GM12875 (cell line): ENCODE data around the gene OPRM1.

Source experiments
- H3K4me3 ChIP-seq: one replicate; pipeline ENCODE4 v1.5.1; 2011; ENCODE audit warnings: low read depth, low read length, control low read depth
- TF ChIP-seq, protein P1 (sequence below): IDR thresholded peaks from 2 replicates; pipeline ENCODE4 v1.5.1; 2011; ENCODE audit warnings: low read depth, mild to moderate bottlenecking, control low read depth, inconsistent platforms, low read length, moderate library complexity, borderline replicate concordance; ENCODE audit not compliant: insufficient read depth

OPRM1 gene

DNA sequence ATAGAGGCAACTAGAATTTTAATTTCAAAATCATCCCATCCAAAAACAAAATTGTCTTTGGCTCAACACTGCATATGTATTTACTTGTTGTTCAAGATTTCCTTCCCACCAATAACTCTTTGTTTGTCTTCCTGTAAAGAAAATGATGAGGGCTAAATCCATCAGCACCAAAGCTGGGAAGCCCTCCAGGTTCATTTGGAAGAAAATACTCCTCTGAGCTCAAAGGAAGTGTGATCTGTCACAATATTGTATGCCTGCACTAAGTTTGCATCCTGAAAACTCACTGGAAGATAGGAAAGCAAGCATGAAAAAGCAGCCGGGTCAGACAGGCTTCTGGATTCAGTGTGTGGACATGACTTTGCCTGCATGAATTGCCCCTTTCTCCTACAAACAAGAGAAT, 28.7 kb upstream of the OPRM1 start:
- TF ChIP-seq, protein P1, sequence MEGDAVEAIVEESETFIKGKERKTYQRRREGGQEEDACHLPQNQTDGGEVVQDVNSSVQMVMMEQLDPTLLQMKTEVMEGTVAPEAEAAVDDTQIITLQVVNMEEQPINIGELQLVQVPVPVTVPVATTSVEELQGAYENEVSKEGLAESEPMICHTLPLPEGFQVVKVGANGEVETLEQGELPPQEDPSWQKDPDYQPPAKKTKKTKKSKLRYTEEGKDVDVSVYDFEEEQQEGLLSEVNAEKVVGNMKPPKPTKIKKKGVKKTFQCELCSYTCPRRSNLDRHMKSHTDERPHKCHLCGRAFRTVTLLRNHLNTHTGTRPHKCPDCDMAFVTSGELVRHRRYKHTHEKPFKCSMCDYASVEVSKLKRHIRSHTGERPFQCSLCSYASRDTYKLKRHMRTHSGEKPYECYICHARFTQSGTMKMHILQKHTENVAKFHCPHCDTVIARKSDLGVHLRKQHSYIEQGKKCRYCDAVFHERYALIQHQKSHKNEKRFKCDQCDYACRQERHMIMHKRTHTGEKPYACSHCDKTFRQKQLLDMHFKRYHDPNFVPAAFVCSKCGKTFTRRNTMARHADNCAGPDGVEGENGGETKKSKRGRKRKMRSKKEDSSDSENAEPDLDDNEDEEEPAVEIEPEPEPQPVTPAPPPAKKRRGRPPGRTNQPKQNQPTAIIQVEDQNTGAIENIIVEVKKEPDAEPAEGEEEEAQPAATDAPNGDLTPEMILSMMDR: no peak
- no peak overlapping the region for H3K4me3 ChIP-seq

- H3K4me3 ChIP-seq: no peak overlapping the region
- TF ChIP-seq, protein P1: no peak
Observed at GRCh38 chr6:154012852-154013251, 26.2 kb upstream of the OPRM1 start.

GRCh38 chr6:154017786-154018185, 21.3 kb upstream of the OPRM1 start:
- H3K4me3 ChIP-seq: no peak overlapping the region
- TF ChIP-seq, protein P1: no peak

GRCh38 chr6:154030646-154031045, 8.4 kb upstream of the OPRM1 start:
- H3K4me3 ChIP-seq: no peak overlapping the region
- TF ChIP-seq, protein P1: no peak

DNA sequence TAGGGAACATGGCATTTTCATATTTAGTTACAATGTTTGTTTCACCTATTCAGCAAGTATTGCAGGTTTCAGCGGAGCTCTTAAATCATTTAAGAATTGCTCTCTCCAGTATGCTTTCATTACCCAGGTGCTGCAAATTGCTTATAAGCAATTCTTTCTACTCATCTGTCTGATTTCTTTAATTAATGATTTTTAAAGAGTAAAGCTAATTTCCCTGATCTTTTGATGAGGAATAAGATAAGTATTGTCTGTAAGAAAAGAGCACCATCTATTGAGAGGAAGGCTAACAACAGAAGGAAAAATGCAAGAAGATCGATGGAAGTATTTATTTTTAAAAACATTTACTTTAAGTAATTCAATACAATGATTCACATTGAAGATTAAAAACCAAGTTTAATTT, 2.0 kb downstream of the OPRM1 start:
- TF ChIP-seq, protein P1: no peak
- H3K4me3 ChIP-seq: no peak overlapping the region

DNA sequence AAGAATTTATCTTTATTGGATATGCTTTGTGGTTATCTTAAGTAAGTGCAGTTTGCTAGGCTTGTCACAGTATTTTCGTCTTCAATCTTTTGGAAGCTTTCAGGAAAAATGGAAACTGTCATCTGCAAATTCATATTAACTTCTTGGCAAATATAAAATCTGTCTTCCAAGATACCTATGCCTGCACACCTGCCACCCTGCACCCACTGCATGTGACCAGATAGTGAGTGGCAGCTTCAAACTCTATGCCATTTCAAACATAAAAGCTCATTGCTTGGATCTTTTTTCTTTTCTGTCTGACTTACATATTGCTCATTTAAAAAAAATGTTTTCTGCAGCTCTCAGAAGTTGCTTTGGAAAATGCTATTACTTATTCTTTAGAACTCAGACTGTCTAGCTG, 14.1 kb downstream of the OPRM1 start:
- TF ChIP-seq, protein P1: no peak
- no peak overlapping the region for H3K4me3 ChIP-seq

- H3K4me3 ChIP-seq: no peak overlapping the region
- TF ChIP-seq, protein P1: no peak
Observed at GRCh38 chr6:154056536-154056935, 17.5 kb downstream of the OPRM1 start.
